Activated CD4-positive, alpha-beta T cell treated with anti-CD3 and anti-CD28 coated beads for 24 hours (primary cell): ENCODE data around the gene PPM1M.
A peak's percentile ranks its signal among the peaks of the same experiment; 100 is the strongest.

Experiments
- DNase-seq, 2 donors: peaks; one replicate each; pipeline ENCODE4 v3.0.0-alpha.2; 2020; ENCODE audit warnings: low read depth in 2 of 2

PPM1M gene

DNA sequence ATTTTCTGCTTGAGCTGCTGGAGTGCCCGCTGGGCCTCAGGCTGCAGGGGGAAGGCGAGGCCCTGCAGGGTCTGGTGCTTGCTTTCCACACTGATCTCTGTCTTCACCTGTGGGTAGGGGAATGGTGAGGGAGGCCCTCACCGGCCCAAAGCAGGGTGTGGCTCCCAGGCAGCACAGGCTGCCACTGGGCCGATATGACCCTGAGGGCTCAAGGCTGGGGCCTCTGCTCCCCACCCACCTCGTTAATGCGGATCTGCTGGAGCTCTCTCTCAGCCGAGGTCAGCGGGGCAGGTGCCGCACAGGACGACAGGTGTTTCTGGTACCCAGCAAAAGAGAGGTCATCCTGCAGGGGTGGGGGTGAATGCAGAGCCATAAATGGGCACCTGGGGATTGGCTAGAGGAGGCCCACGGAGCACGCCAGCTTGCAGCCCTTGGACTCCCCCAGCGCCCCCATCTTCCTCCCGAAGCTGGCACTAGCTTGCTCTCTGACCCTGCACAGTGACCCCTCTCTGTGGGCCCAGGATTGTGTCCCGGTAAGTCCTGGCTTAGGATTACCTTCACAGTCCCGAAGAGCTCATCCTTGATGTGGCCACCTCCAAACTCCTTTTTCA is 14.6 kb upstream of the PPM1M start:
- no peak for DNase-seq

DNA sequence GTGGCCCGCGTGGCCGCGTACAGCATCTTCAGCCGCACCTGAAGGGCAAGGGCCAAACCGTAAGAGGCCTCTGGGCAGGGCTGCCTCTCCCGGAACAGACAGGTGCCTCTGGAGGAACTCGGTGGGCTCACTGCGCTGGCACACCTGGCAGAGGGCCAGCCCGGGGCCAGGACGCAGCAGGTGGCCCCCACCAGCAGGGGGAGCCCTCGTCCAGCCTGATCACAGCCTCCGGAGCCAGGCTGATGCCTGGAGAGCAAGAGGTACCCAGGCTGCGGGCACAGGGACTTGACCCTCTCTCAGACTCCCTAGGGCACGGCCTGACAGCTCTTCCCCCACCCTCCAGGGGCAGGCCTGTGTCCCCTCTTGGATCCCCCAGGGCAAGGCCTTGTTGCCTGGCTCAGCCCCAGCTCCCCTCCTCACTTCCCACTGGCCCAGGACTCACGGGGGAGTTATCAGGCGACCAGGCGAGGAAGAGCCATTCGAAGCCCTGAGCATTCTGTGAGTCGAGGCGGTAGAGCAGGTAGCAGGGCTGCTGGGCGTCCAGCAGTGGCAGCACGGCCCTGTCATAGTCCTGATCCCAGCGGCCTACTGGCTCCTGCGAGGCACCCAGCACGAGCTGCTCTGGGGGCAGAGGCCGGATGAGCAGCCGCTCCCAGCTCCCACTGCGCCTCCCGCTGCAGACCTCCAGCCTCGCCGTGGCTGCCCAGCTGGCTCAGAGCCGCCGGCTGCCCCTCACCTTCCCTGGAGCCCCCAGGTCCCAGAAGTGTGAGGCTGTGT is 13.9 kb upstream of the PPM1M start:
- DNase-seq = peak; percentile 87

DNA sequence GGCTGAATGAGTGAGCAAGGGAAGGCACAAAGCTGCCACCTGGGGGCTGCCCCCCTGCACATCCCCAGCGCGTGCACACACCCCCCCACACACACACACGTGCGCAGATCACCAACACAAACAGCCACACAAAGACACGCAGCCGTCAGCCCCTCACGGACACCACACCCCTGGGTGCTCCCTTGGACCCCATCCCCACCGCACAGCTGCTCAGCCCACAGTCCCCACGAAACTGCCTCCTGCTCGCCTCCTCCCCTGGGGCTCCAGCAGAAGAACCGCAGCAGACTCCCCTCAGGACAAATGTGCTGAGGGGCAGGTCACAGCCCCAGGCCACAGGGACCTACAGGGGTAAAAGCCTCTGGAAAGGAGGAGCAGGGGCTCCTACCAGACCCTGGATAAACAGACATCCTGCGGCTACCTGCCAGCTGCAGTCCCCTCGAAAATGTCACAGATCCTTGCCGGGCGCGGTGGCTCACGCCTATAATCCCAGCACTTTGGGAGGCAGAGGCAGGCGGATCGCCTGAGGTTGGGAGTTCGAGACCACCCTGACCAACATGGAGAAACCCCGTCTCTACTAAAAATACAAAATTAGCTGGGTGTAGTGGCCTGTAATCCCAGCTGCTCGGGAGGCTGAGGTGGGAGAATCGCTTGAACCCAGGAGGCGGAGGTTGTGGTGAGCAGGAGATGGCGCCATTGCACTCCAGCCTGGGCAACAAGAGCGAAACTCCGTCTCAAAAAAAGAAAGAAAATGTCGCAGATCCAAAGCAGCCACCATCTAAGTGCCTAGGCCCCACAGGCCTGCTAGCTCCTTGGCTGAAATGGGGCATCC is 13.1 kb upstream of the PPM1M start:
- DNase-seq = no peak

DNA sequence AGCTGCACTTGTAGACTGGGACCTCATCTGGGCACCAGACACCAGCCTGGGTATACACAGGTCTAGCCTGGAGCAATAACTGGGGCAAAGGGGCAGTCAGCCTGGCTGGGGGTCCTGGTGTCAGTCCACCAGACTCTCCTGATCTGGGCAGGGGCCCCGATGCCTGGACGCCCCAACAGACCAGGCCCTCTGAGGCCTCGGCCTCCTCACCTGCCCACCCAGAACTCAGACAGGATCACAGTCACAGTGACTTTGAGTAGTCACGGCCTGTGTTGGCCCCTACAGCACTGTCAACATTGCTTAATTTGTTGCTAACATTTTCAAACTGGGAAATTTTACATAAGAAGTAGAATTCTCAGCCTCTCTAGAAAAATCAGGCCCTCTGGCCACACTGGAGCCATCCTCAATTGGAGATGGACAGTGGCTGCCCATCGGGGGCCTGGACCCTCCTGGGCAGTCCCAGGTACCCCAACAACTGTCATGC is 12.4 kb upstream of the PPM1M start:
- DNase-seq = no peak

DNA sequence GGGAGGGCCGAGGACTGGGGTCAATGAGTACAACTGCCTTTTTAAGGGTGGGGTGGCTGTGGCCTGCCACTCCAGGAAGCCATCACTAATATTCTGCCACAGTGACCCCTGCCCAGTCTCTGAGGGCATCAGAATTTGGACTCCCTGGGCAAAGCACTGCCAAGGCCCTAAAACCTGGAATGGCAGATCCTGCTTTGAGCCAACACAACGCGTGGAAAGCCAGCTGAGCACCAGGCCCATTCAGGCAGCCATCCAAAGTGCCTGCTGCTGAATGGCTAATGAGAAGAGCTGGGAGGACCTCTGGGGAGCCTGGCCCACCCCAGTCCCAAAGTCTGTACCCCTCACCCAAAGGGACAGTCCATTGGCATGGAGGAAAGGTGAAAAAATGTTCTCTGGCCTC is 11.6 kb upstream of the PPM1M start:
- no peak for DNase-seq

DNA sequence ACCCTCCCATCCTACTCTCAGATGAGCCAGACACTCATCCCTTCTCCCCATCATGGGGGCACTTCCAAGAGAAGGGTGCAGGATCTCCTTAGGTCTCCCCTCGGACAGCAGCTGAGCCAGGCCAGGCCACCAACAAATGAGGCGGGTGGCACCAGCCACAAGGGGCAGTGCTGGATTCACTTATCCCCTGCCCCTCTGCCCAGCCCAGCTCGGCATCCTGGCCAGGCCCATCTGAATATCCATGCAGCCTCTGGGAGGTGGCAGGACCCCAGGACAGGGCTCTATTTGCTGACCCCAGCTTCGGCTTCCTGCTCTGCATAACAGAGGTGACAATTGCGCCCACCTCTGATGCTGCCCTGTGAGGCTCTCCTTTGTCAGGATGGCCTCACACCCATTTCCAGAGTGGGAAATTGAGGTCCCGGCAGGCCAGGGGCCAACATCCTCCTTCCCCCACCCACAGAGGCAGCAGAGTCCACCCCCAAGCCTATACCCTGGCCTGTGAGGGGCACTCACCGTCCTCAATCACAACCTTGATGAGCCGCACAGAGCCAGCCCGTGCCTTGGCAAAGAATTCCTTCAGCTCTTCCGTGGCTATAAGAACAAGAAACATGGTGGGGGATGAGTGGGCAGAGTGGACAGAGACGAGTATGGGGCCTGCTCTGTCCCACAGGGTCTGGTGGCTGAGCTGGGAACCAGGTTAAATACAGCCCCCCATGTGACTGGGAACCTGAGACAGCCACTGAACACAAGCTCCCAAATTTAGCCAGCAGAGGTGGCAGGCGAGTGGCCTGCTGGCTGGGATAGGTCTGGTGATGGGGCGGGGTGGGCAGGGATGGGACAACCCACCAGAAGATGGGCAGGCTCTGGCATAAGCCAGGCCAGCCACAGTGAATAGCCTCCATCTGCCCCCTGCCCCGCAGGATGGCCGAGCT is 10.8 kb upstream of the PPM1M start:
- DNase-seq = no peak

DNA sequence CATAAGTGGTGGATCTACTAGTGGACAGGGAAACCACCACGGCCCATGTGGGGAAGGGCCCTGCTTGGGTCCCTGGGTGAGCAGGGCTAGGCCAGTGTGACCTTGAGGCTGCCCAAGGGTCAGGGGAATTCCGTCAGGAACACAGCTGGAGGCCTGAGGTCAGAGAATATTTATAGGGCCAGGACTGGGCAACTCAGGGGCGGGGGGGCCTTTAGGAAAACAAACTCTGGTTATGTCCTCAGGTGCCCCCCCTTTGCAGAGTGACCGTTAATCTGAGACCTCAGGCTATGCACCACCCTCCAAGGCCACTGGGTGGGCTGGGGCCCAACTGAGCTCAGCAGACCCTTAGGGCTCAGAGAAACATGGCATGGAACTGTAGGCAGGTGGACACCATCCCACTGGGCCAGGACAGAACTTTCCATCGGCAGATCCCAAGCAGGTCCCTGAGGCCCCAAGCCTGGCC is 9.1 kb upstream of the PPM1M start:
- no peak for DNase-seq

DNA sequence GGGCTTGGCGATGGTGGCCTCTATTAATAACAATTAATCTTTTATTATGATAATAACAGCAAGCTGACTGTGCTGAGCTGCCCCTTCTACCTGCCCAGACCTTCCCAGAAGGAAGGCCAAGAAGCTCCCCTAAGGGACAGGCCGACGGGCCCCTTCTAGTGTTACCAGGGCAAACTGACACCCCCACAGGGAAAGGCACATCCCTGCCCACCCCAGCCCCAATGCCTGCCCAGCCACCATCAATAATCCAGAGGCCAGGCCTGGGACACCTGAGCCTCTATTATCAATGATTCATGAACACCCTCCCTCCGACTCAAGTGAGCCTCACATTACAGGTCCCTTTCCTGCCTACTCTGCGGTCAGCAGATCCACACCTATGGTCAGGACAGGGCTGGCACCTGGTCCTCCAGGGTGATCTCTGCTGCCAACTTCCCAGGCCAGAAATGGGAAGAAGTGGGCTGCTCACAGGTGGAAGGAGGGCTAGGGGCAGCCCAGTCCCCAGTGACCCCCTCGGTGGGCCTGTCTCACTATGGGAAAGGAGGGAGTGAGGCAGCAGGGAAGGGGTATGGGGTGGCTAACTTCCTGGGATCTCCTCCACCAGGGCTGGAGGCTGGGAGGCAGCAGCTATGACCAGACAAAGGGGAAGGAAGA is 8.4 kb upstream of the PPM1M start:
- no peak for DNase-seq

DNA sequence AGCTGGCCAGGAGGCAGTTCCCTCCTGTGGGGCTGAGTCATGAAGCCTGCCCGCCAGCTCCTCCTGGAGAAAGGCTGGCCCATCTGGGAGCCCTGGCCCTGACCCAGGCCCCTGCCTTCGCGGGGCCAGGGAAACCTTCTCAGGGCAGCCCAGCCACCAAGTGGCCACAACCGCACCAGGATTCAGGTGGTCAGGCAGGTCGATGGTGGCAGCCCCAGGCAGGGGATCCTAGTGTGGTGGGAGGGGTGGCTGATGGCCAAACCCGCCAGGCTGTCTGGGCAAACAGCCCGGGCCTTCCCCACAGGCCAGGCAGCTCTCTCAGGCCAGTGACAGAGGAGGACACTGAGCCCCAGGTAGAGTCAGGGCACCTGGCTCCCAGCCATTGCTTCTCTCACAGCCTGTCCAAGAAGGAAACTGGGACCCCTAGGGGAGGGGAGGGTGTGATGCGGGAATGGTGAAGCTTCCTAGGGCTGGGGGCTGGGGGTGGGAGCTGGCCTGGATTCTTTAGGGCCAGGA is 7.8 kb upstream of the PPM1M start:
- DNase-seq = no peak

DNA sequence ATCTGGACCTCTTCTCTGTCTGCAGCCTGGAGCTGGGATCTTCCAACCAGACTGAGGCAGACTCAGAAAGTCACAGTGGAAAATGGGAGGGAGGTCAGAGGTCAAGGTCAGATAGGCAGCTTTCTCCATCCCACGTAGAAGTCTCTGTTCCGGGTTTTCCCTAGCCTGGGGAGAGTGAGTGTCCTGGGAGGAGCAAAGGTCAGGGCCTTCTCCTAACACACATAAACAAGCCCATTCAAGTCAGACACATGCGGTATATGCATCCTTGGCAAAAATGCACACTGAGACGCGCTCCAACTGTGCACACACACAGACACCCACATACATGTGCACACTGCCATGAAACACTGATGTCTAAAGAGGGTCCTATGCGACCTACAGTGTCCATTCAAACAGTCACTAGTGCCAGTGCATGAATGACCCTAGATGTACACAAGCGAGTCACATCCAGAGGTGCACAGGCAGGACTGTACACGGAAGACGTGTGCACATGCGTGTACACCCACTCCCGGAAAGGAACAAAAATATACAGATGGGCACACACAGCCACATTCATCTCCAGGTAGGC is 7.3 kb upstream of the PPM1M start:
- DNase-seq = no peak

DNA sequence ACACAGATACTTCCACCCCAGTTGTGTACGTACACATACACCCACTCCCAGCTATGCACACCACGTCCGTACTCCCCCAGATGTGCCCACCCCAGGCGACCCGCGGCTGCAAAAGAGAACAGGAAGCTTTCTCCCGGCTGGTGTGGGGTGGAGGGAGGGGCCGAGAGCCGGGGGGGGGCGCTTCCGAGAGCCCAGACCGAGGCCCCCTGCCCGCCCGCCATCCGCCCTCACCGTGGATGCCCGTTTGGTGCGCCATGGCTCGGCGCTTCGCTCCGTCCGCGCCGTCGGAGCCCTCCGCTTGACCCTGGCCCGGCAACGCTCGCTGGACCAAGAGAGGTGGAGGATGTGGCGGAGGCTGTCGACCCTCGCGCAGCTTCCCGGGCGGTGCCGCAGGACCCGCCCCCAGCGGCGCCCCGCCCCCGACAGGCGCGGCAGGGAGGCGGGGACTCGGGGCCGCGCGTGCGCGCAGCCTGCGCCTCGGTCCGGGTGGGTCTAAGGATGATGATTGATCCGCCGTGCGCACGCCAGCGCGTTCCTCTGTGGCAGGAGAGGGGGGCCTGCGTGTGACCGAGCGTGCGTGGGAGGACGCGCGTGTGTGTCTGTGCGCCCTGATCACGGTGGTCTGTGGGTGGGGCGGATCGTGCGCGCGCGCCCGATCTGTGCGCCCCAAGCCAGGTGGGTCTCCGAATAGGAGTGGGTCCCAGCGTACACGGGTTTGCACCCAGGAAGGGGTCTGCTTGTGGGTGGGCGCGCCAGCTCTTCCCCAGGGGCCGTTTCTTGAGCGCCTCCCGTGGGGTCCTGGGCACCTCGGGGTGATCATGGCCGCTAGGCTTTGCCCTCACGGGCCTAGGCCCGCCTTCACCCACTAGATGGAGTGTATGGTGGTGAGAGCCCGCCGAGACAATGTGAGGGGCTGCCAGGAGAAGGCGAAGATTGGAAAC is 6.5 kb upstream of the PPM1M start, which contains the start of gene TWF2:
Gene TWF2, minus strand, starts transcription at position 398 of the 941 bp plus-strand sequence. Its CDS starts 142 bp downstream, at position 256.
- peak; percentile 76 to 80 for DNase-seq

DNA sequence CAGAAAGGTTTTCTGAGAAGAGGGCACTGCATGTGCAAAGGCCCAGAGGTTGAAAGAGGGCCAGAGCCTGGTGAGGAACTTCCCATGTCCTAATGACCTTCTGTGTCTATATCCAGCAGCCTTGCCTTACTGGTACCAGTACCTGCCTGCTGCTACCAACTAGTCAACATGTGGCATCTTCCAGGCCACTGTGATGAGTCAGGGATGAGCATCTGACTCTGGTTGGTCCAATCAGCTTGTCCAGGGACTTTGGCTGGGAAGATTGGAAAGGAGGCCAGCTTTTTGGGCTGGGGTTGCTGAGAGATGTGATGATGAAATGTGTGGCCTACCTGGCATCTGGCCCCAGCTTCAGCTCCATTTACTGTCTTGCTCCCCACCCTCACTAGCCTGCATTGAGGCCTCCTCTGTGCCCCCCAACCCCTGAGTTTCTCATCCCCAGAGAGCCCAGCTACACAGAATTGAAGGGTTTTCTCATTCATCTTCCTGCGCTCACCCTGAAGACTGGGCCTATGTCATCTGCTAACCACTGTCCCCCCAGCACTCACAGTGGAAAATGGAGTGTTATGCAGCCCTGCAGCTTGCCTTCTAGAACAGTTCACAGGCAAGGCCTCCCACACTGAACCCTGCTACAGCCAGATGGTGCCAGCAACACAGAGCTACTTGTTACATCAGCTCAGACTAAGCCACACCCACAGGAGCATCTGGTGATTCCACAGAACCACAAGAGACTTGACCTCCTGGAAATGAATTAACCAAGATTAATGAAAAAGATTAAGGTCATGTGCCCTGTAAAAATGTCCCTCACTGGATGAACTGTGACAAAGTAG is 5.3 kb upstream of the PPM1M start:
- peak in 1 of 2 donors; percentile 41 for DNase-seq

DNA sequence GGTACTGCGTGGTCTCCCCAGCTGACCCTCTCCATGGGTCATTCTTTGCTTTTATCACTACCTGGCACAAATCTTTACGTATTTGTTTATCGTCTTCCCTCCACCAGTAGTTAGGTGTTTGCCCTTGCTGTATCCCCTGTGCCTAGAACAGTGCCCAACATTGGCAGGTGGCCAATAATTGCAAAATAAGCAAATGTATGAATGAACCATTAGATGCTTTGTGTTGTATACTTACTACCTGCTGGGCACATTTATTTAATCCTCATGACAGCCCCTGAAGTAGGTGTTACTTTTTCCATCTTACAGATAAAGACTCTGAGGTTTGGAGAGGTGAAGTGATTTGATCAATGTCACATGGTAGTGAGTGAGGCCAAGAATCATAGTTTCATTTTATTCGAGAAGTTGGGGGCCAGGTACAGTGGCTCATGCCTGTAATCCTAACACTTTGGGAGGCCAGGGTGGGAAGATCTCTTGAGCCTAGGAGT is 4.6 kb upstream of the PPM1M start:
- no peak for DNase-seq

DNA sequence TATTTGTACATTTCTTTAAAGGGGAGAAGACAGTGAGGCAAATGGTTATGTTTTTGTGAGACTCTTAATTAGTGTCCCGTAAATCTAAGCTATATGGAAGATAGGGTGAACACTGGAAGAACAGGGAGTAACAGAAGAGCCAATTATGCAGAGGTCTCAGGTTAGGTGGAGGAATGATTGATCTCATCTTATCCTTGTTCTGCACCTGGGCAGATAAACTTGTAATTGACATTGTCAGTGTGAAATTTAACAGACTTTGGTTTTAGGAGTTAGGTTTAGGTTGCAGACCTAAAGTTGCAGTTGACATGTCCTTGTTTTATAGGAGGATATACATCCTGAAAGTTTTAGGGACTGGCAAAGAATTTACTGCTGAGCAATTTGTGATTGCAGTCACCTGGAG is 3.5 kb upstream of the PPM1M start:
- DNase-seq = no peak

DNA sequence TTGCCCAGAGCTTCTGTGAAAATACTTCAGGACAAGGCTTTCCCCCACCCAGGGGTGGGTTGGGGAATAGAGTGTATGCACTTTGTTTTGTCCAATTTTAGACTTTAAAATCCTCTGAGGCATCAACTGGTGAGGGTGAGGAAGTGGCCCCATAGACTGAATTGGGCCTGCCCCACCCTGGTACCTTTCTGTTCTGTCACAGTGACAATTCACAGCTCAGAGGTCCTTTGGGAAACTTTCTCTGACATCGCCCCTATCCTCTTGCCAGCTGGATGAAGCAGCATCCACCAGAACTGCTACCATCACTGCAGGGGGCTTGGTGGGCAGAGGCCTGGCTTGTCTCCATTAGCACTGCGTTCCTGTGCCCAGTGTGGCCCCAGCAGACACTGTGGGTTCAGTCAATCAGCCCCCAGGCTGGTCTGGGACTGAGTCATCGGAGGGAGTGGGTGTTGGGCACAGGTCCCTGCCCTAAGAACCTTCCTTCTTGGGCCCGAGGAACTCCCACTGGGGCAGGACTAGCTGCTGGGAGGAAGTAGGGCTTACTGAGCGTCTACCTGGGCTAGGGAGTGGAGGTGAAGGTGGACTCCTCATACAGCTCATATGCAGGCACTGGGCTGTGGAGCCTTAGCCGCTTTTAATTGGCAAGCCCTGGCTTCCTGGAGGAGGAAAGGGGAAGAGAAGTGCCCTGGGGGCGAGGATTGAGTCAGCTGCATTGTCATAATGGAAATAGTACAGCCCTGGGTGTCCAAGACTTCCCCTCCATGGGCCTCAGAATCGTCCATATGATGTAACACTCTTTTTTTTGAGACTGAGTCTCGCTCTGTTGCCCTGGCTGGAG is 1.5 kb upstream of the PPM1M start:
- no peak for DNase-seq

DNA sequence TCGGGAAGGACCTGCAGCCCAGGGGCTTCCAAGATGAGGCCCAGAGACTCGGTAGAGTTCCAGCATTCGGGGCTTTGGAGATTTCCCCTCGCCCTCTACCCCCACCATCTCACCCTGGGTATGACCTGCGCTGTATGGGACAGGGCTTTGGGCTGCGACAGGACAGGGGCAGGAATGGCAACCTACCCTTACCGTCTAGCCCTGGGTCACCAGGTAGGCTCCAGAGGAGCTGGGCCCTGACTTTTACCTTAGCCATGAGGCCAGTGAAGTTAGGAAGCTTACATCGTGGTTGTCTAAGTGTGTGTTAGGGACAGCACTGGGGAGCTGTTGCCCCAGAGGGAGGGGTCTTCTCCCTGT is 683 bp downstream of the PPM1M start:
- no peak for DNase-seq
